GM12892 (cell line): ENCODE measurements around the gene APOL2.

Experiments
- POLR2A ChIP-seq: IDR thresholded peaks from 2 replicates; pipeline ENCODE4 v1.6.1; 2011; ENCODE audit warnings: low read depth, low read length, control low read depth
- TAF1 ChIP-seq: IDR thresholded peaks from 2 replicates; pipeline ENCODE4 v1.6.1; 2011; ENCODE audit warnings: low read depth, mild to moderate bottlenecking, control low read depth, low read length, borderline replicate concordance

- no peak for TF ChIP-seq POLR2A
- no peak for TF ChIP-seq TAF1
Measured at GRCh38 chr22:36191106-36191836, 48.1 kb downstream of the APOL2 start.
